ENCODE results near the gene TAS2R7. TPM values are rescaled to one million over a fixed set of nuclear protein-coding genes. Genes with fewer than 3 reads are reported as not detected.

TAS2R7 gene
- total RNA-seq, 4 donors from 2014 or later: not detected

GRCh38 chr12:10811883-10812536, 9.6 kb upstream of the TAS2R7 start:
- no peak for ATAC-seq
- Histone ChIP-seq H3K4me3 (no peak overlapping the region), H3K4me1 (no peaks in the 10 kb centered on the region), H3K27ac (no peak overlapping the region), H3K27me3 (no peaks in the 10 kb centered on the region), H3K9me3 (peaks cover 0 to 4% (median 0%) of the 10 kb centered on the region in 3 donors), H3K36me3 (no peaks in the 10 kb centered on the region)
- TF ChIP-seq POLR2A (IDR thresholded peaks at IDR 0.05): no peak
- no peak for TF ChIP-seq CTCF (IDR thresholded peaks at IDR 0.05)
- TF ChIP-seq EP300 (IDR thresholded peaks at IDR 0.05): no peak
- no peak for TF ChIP-seq POLR2AphosphoS5 (IDR thresholded peaks at IDR 0.05)
- WGBS, 2 donors (ENCODE audit: low coverage in 1 of 2): 79 to 90% methylated on average over 3 of the region's 3 CpGs

- Histone ChIP-seq H3K27me3 (no peaks in the 10 kb centered on the region), H3K4me3 (no peak within 1 kb of the TSS), H3K27ac (no peak within 1 kb of the TSS), H3K4me1 (no peaks in the 10 kb centered on the region), H3K9me3 (no peaks in the 10 kb centered on the region), H3K36me3 (no peaks in the 10 kb centered on the region)
- ATAC-seq: no peak
- TF ChIP-seq EP300 (IDR thresholded peaks at IDR 0.05): no peak
- TF ChIP-seq POLR2A (IDR thresholded peaks at IDR 0.05): no peak
- TF ChIP-seq POLR2AphosphoS5 (IDR thresholded peaks at IDR 0.05): no peak
- TF ChIP-seq CTCF (IDR thresholded peaks at IDR 0.05): no peak
Observed at GRCh38 chr12:10810068-10810467, 7.6 kb upstream of the TAS2R7 start, which contains the start of gene TAS2R9. TAS2R9 (minus strand) TSS chr12:10810168; CDS start chr12:10810075, 93 bp downstream.

- Histone ChIP-seq H3K27ac (no peak within 1 kb of the TSS), H3K27me3 (no peaks in the 10 kb centered on the region), H3K36me3 (no peaks in the 10 kb centered on the region), H3K4me1 (no peaks in the 10 kb centered on the region), H3K9me3 (no peaks in the 10 kb centered on the region), H3K4me3 (no peak within 1 kb of the TSS)
- TF ChIP-seq EP300 (IDR thresholded peaks at IDR 0.05) (no peak), CTCF (IDR thresholded peaks at IDR 0.05) (no peak), POLR2A (IDR thresholded peaks at IDR 0.05) (no peak), POLR2AphosphoS5 (IDR thresholded peaks at IDR 0.05) (no peak)
- WGBS, 2 donors (ENCODE audit: low coverage in 1 of 2): 60 to 70% methylated on average over 1 of the region's 1 CpG
- ATAC-seq: no peak
Observed at GRCh38 chr12:10807186-10807585, 4.8 kb upstream of the TAS2R7 start, which contains the start of gene TAS2R8. TAS2R8 (minus strand) TSS chr12:10807286; CDS start chr12:10806980, 306 bp downstream.

- no peak for ATAC-seq
Observed at GRCh38 chr12:10801741-10802140, 686 bp downstream of the TAS2R7 start.

More at GRCh38 chr12:10801741-10802140, 686 bp downstream of the TAS2R7 start:
- H3K4me3 ChIP-seq: no peak overlapping the region
- no peaks in the 10 kb centered on the region for H3K9me3 ChIP-seq
- H3K4me1 ChIP-seq: no peaks in the 10 kb centered on the region
- H3K36me3 ChIP-seq: no peaks in the 10 kb centered on the region
- TF ChIP-seq CTCF (IDR thresholded peaks at IDR 0.05) (no peak), EP300 (IDR thresholded peaks at IDR 0.05) (no peak)
- 53 to 67% methylated on average over 5 of the region's 5 CpGs for WGBS, 2 donors (ENCODE audit: low coverage in 1 of 2)
- no peak overlapping the region for H3K27ac ChIP-seq
- H3K27me3 ChIP-seq: no peaks in the 10 kb centered on the region
